Thymus (tissue), 11 donors: ENCODE data around the gene TMCC3. TPM values are rescaled to one million over a fixed set of nuclear protein-coding genes. Genes with fewer than 3 reads are reported as not detected.

Experiments
- DNase-seq, 9 donors: peaks; one replicate each; pipeline ENCODE4 v3.0.0-alpha.2; 2013; ENCODE audit warnings: low spot score in 9 of 9, low read depth in 6 of 9, missing footprints in 1 of 9
- H3K27ac ChIP-seq, 2 donors: one replicate each; pipeline ENCODE4 v1.5.1; 2013; ENCODE audit warnings: control low read depth in 1 of 2, low read depth in 1 of 2, low read length in 1 of 2, mild to moderate bottlenecking in 1 of 2, moderate library complexity in 1 of 2
- H3K27me3 ChIP-seq, 2 donors: one replicate each; pipeline ENCODE4 v1.5.1; 2013; ENCODE audit warnings: low read length in 1 of 2; ENCODE audit not compliant: control insufficient read depth in 2 of 2, insufficient read depth in 1 of 2
- H3K36me3 ChIP-seq, 2 donors: one replicate each; pipeline ENCODE4 v1.5.1; 2013; ENCODE audit warnings: low read length in 1 of 2, mild to moderate bottlenecking in 1 of 2, moderate library complexity in 1 of 2; ENCODE audit not compliant: control insufficient read depth in 2 of 2, insufficient read depth in 2 of 2
- H3K4me1 ChIP-seq, 2 donors: one replicate each; pipeline ENCODE4 v1.5.1; 2013; ENCODE audit warnings: low read length in 2 of 2; ENCODE audit not compliant: control insufficient read depth in 2 of 2, insufficient read depth in 2 of 2
- H3K4me3 ChIP-seq, 2 donors: one replicate each; pipeline ENCODE4 v1.5.1; 2013; ENCODE audit warnings: low read length in 2 of 2, control low read depth in 1 of 2, mild to moderate bottlenecking in 1 of 2
- H3K9me3 ChIP-seq, 2 donors: one replicate each; pipeline ENCODE4 v1.5.1; 2013; ENCODE audit warnings: low read length in 1 of 2, mild to moderate bottlenecking in 1 of 2; ENCODE audit not compliant: control insufficient read depth in 2 of 2, insufficient read depth in 1 of 2
- WGBS: extraction: QIAGEN DNeasy Blood & Tissue Kit; methylation state at CpG from one replicate; pipeline ENCODE4 v1.1.7; 2013; 5-methylcytosine and 5-hydroxymethylcytosine counted together
- polyA plus RNA-seq: library from polyadenylated mRNA; stranded (reverse); fragments of 200-250 nt; gene quantifications from one replicate; pipeline ENCODE4 v1.2.3, GENCODE V29; 2013
- total RNA-seq: library from RNA; stranded (reverse); fragments of 120-200 nt; gene quantifications from one replicate; pipeline ENCODE4 v1.2.4, GENCODE V29; 2013
- donor health status: healthy.

The TMCC3 gene
- total and polyA plus RNA-seq, 2 donors, result 3.0 to 4.0 TPM

DNA sequence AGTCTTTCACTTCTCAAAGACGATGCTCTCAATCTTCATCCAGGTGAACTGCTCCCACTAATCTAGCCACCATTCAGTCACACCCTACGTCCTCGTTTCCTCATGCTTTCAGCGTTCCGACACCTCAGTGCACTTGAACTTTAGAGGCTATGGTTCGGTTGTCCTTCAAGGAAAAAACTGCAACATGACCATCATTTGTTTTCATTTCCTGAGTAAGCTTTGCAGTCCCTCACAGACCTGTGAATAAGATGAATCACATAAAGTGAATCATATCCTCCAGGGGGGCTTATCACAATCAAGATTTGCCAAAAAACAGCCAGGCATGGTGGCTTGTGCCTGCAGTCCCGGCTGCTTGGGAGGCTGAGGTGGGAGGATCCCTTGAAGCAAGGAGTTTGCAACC lies 80.2 kb downstream of the TMCC3 start:
- no peaks in the 10 kb centered on the region for H3K9me3 ChIP-seq
- no peaks in the 10 kb centered on the region for H3K36me3 ChIP-seq
- DNase-seq, result no peak
- H3K27ac ChIP-seq, result no peak overlapping the region
- H3K27me3 ChIP-seq, result peaks cover 0 to 2% of the 10 kb centered on the region in 2 donors
- WGBS, result 94% methylated on average over 7 of the region's 7 CpGs
- no peaks in the 10 kb centered on the region for H3K4me1 ChIP-seq
- no peak overlapping the region for H3K4me3 ChIP-seq

- Histone ChIP-seq H3K36me3 (no peaks in the 10 kb centered on the region), H3K9me3 (no peaks in the 10 kb centered on the region), H3K27me3 (peaks cover 0 to 2% of the 10 kb centered on the region in 2 donors), H3K27ac (no peak overlapping the region), H3K4me1 (no peaks in the 10 kb centered on the region), H3K4me3 (no peak overlapping the region)
- DNase-seq, result no peak
- WGBS, result 97% methylated on average over 6 of the region's 6 CpGs
These were observed 82.6 kb downstream of the TMCC3 start for GRCh38 chr12:94567761-94568160.

DNA sequence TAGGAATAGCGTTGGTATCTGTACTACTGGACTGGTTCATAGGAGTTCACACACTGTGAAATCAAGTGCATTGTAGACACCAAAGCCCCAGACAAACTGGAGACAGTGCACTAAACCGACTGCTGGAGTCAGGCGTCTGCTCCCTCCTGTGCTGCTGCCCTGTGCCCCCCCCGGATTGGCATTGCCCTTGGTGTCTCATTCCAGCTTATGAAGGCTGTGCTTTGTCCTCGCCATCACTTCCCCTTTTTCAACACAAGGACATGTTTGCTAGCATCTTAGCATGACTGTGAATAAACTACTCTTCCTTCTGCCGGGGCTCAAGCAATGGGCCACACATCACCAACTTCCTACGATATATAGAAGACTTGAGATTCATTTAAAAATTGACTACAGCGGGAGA lies 84.0 kb downstream of the TMCC3 start:
- DNase-seq, result no peak
- H3K36me3 ChIP-seq, result no peaks in the 10 kb centered on the region
- H3K9me3 ChIP-seq, result no peaks in the 10 kb centered on the region
- no peak overlapping the region for H3K4me3 ChIP-seq
- peaks cover 0 to 2% of the 10 kb centered on the region in 2 donors for H3K27me3 ChIP-seq
- WGBS, result 63% methylated on average over 8 of the region's 8 CpGs
- H3K4me1 ChIP-seq, result no peaks in the 10 kb centered on the region
- no peak overlapping the region for H3K27ac ChIP-seq

DNA sequence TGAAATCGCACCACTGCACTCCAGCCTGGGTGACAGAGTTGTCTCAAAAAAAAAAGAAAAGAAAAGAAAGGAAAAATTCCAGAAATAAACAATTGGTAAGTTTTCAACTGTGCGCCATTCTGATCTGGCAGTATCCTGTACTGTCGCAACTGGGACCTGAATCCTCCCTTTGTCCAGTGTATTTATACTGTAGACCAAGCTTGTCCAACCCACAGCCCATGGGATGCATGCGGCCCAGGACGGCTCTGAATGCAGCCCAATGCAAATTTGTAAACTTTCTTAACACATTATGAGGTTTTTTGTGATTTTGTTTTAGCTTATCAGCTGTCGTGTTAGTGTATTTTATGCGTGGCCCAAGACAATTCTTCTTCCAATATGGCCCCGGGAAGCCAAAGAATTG lies 84.7 kb downstream of the TMCC3 start:
- no peak for DNase-seq
- H3K4me1 ChIP-seq, result peaks cover 4 to 6% of the 10 kb centered on the region in 2 donors
- H3K9me3 ChIP-seq, result no peaks in the 10 kb centered on the region
- 98% methylated on average over 8 of the region's 8 CpGs for WGBS
- no peaks in the 10 kb centered on the region for H3K36me3 ChIP-seq
- peaks cover 0 to 4% of the 10 kb centered on the region in 2 donors for H3K27me3 ChIP-seq
- no peak overlapping the region for H3K4me3 ChIP-seq
- H3K27ac ChIP-seq, result no peak overlapping the region

DNA sequence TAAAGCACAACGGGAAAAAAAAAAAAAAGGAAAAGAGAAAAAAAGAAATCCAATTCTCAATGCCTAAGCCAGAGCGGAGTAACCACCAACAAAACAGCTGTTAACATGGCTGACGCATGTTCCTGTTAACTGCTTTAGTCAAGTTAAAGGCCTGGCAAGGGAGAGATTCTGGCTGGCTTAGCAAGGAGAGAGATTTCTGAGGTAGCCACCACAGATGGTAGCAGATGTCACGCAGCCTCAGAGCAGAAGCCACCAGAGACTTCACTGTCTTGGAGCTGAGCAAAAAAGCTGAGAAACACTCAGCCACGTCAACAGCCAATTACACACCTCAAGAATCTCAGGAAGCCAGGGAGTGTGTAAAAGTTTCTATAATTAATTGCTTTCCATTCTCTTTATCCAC lies 87.1 kb downstream of the TMCC3 start:
- Histone ChIP-seq H3K9me3 (no peaks in the 10 kb centered on the region), H3K4me3 (no peak overlapping the region), H3K4me1 (peaks cover 4 to 8% of the 10 kb centered on the region in 2 donors), H3K36me3 (no peaks in the 10 kb centered on the region), H3K27ac (no peak overlapping the region), H3K27me3 (peaks cover 0 to 4% of the 10 kb centered on the region in 2 donors)
- no peak for DNase-seq
- WGBS, result 78% methylated on average over 5 of the region's 5 CpGs

DNA sequence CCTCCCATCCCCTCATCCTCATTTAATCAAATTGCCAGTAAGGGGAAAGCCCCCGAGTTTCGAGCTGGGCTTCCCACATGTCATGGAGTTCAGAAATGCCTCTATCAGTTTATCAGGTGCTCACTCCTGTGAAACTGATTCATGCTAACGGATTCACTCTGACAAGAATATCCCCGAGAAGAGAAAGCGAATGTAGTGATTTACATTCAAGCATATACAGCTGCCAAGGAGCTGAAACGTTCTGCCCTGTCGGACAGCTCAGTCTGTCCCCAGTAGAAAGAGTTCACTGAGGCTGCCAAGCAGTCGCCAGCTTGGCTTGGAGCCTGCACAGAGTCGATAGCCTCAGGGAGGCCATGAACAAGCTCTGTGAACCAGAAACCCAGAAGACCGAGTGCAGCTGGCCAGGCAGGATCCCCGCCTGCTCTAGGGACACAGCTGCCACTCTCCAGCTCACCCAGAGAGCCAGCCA lies 88.4 kb downstream of the TMCC3 start:
- Histone ChIP-seq H3K27me3 (peaks cover 0 to 4% of the 10 kb centered on the region in 2 donors), H3K36me3 (no peaks in the 10 kb centered on the region), H3K27ac (no peak overlapping the region), H3K4me3 (no peak overlapping the region), H3K4me1 (peaks cover 4 to 8% of the 10 kb centered on the region in 2 donors), H3K9me3 (no peaks in the 10 kb centered on the region)
- 93% methylated on average over 11 of the region's 11 CpGs for WGBS
- no peak for DNase-seq

DNA sequence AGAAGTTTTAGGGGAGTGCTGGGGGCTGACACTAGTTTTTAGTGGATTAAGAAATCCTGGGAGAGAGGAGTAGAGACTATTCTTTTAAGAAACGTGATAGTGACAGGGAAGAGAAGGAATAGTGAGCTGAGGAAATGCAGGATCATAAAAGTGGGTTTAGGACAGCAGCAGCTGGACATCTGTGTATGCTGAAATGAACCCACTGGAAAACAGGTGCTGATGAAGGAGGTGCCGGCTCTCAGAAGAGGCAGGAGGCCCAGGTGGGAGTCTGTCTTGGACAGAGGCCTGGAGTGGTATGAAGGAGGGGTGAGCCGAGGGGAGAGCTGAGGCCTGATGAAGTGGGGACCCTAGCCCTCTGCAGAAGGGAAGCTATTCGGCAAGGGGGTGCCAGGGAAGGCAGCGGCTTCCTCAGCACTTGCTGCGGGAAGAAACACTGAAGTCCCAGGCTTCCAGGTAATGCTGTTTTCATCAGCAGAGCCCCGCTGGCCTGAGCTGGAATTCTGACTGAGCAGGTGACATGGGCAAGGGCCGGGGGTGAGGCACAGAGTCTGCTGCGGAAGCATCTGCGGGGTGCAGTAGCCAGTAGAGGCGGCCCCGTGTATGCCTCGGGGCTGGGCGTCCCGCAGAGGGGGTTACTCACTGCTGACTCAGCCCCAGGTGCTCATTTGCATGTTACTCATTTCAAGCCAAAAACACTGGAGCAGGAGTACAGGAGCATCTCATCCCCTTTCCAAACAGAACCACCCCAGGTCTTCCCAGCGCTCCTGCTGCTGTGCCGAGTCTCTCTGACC lies 89.7 kb downstream of the TMCC3 start:
- Histone ChIP-seq H3K4me3 (no peak overlapping the region), H3K36me3 (no peaks in the 10 kb centered on the region), H3K27ac (no peak overlapping the region), H3K9me3 (no peaks in the 10 kb centered on the region), H3K4me1 (peaks cover 4 to 8% of the 10 kb centered on the region in 2 donors), H3K27me3 (peaks cover 0 to 2% of the 10 kb centered on the region in 2 donors)
- 68% methylated on average over 17 of the region's 17 CpGs for WGBS
- peak in 5 of 9 donors; percentile 7 to 30 (median 7) for DNase-seq

DNA sequence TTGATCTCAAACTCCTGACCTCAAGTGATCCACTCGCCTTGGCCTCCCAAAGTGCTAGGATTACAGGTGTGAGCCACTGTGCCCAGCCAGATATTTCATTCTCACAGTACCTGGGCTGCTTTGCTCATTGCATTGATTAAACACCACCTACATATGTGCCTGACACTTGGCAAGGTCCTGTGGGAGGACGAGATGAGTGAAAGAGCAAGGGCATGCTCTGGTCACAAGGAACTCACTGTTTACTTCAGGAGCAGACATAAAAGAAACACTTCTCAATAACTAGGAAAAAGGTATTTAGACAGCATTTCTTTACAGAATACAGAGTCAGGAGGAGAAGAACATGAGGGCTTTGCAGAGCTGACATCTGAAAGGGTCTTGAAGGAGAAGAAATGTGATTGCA lies 91.7 kb downstream of the TMCC3 start:
- Histone ChIP-seq H3K9me3 (no peaks in the 10 kb centered on the region), H3K36me3 (no peaks in the 10 kb centered on the region), H3K27ac (no peak overlapping the region), H3K27me3 (peaks cover 0 to 2% of the 10 kb centered on the region in 2 donors), H3K4me3 (no peak overlapping the region), H3K4me1 (peaks cover 4 to 8% of the 10 kb centered on the region in 2 donors)
- 95% methylated on average over 2 of the region's 2 CpGs for WGBS
- DNase-seq, result no peak

GRCh38 chr12:94557746-94558295 lies 92.5 kb downstream of the TMCC3 start:
- 98% methylated on average over 1 of the region's 1 CpG for WGBS

More at GRCh38 chr12:94557746-94558295, 92.5 kb downstream of the TMCC3 start:
- Histone ChIP-seq H3K4me3 (no peak overlapping the region), H3K27ac (no peak overlapping the region), H3K9me3 (no peaks in the 10 kb centered on the region), H3K36me3 (no peaks in the 10 kb centered on the region), H3K27me3 (peaks cover 0 to 2% of the 10 kb centered on the region in 2 donors), H3K4me1 (peaks cover 4 to 8% of the 10 kb centered on the region in 2 donors)
- DNase-seq, result no peak
